ENCODE data around the gene XRCC1.
"Not testable (repeated sequence)": the region's sequence is repeated elsewhere in the genome, so short reads cannot be mapped to it uniquely, and the experiment has no call there.

XRCC1 gene

GRCh38 chr19:43524922-43525835, 50.1 kb downstream of the XRCC1 start:
- peak; percentile 70 for FAIRE-seq
- DNase-seq (ENCODE audit: insufficient read length, low spot score): peak; percentile 75

DNA sequence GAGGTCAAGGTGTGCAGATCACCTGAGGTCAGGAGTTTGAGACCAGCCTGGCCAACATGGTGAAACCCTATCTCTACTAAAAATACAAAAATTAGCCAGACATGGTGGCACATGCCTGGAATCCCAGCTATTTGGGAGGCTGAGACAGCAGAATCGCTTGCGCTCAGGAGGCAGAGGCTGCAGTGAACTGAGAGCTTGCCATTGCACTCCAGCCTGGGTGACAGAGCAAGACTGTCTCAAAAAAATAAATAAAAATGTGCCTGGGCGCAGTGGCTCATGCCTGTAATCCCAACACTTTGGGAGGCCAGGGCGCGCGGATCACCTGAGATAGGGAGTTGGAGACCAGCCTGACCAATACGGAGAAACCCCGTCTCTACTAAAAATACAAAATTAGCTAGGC, 51.6 kb downstream of the XRCC1 start:
- FAIRE-seq; DNase-seq (ENCODE audit: insufficient read length, low spot score): not testable (repeated sequence)

DNA sequence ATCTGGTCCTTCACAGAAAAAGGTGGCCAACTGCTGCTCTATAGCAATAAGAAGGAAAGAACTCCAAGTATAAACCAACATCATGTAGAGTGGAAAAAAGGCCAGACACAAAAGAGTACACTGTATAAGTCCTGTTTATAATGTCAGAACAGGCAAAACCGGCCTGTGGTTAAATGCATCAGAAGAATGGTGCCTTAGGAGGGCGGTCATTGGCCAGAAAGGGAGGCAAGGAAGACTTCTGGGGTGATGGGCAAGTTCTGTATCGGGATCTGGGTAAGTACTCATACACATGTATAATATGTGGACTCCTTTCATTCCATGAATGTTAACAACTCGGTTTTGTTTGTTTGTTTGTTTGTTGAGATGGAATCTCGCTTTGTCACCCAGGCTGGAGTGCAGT, 52.4 kb downstream of the XRCC1 start:
- no peak for DNase-seq (ENCODE audit: insufficient read length, low spot score)
- no peak for FAIRE-seq

DNA sequence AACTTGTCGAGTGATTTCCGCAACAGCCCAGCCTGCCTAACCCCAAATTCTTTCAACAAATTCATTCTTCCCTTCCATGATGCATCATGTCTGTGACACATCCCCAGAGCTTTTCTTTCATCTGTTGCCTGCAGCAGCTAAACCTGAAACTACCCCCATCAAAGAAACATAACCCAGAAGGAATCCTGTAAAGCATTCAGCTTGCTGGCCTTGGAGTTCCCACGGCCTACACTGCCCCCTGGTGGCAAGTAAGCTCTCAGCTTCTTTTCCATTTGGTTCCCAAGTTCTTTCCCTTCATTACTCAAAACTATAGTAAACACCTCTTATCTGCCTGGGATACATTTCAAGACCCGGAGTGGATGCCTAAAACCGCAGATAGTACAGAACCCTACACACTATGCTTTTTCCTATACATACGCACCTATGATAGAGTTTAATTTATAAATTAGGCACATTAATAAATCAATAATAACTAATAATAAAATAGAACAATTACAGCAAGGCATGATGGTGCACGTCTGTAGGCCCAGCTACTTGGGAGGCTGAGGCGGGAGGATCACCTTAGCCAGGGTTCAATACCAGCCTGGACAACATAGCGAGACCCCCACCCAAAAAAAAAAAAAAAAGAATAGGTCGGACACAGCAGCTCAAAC, 55.8 kb downstream of the XRCC1 start:
- FAIRE-seq: peak; percentile 69

DNA sequence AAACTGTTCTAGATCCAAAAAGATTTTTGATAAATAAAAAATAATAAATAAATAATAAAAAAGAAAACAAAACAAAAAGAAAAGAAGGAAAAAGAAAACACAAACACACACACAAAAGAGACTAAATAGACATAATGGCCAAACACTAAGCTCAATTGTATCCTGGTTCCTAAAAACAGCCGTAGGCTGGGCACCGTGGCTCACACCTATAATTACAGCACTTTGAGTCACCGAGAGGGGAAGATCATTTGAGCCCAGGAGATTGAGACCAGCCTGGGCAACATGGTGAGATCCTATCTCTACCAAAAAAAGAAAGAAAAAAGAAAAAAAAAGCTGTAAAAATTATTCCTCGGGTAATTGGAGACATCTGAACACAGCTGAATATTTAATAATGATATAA, 57.3 kb downstream of the XRCC1 start:
- no peak for FAIRE-seq
- no peak for DNase-seq (ENCODE audit: insufficient read length, low spot score)

More for the DNA sequence above, 55.8 kb downstream of the XRCC1 start:
- DNase-seq (ENCODE audit: insufficient read length, low spot score): peak; percentile 86

GRCh38 chr19:43512399-43512798, 62.9 kb downstream of the XRCC1 start:
- DNase-seq (ENCODE audit: insufficient read length, low spot score): not testable (repeated sequence)

GRCh38 chr19:43511324-43511723, 64.0 kb downstream of the XRCC1 start:
- no peak for FAIRE-seq
- DNase-seq (ENCODE audit: insufficient read length, low spot score): no peak

More at GRCh38 chr19:43512399-43512798, 62.9 kb downstream of the XRCC1 start:
- FAIRE-seq: not testable (repeated sequence)

GRCh38 chr19:43510713-43511112, 64.6 kb downstream of the XRCC1 start:
- no peak for FAIRE-seq
- no peak for DNase-seq (ENCODE audit: insufficient read length, low spot score)

DNA sequence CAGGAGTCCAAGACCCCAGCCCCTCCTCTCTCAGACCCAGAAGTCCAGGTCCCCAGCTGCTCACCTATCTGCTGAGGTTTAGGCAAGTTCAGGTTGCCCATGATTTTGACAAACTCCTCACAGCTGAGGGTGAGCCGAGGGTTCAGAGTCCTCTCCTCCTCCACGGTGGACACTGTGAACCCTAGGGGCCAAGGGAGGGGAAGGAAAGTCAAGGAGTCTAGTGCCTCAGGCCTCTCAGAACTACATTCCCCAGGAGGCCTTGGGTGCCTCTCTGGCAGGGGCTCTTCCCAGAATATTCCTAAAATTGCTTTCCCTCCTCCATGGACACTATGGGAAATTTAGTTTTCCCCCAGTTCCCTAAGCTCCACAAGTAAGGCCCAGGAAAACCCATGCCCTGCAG, 67.4 kb downstream of the XRCC1 start:
- FAIRE-seq (no peak), DNase-seq (ENCODE audit: insufficient read length, low spot score) (no peak)

GRCh38 chr19:43506629-43507028, 68.7 kb downstream of the XRCC1 start:
- FAIRE-seq: no peak
- DNase-seq (ENCODE audit: insufficient read length, low spot score): no peak

GRCh38 chr19:43505941-43506340, 69.4 kb downstream of the XRCC1 start:
- DNase-seq (ENCODE audit: insufficient read length, low spot score) (no peak), FAIRE-seq (no peak)

DNA sequence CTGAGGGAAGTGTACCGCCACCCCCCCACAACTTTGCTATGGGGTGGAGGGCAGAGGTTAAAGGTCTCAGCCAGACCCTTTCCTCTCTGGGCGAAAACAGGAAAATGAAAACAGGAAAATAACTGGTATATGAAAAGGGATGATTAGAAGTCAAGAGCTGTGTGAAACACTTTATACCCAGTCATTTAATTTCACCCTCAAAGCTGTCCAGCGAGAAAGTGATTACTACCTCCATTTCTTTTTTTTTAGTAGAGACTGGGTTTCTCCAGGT, 70.2 kb downstream of the XRCC1 start:
- FAIRE-seq (no peak), DNase-seq (ENCODE audit: insufficient read length, low spot score) (no peak)

DNA sequence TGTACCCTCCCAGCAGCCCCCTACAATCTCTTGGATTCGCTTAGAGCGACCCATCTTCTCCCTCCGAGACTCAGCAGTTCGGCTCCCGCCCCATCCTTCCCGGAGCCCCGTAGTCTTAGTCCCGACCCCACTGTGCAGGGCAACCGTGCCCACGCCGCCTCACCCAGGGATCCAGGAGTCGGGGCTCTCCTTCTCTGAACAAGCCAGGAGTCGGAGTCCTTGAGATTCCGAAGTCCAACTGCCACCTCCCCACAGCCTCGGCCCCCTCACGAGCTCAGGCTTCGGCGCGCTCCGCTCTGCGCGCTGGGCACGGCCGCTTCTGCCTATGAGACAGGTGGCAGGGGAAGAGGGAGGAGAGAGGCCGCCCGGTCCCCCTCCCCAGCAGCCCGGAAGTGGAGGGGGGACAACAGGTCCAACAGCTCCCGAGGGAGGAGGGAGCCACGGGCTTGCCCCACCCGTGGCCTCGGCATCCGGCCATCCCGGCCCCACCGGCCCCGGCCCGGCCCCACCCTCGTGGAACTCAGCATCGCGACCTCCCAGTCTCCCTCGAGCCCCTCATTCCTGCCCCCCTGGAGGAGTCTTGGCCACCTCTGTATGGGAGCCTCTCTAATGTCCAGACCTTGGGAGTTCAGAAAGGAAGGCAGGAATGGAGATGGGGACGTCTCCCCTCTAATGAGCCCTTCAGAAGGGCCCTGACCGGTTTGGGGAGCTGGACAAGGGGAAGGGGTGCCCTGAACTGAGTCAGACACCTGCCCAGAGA, 70.7 kb downstream of the XRCC1 start, which contains the start of gene PHLDB3:
TSS of gene PHLDB3 (minus strand) at position 321 of the 760 bp plus-strand sequence. CDS start 628 bp downstream, outside the sequence.
- no peak for FAIRE-seq
- no peak for DNase-seq (ENCODE audit: insufficient read length, low spot score)

- peak; percentile 13 for FAIRE-seq
- peak; percentile 95 for DNase-seq (ENCODE audit: insufficient read length, low spot score)
Observed at GRCh38 chr19:43503501-43504425, 71.6 kb downstream of the XRCC1 start.

DNA sequence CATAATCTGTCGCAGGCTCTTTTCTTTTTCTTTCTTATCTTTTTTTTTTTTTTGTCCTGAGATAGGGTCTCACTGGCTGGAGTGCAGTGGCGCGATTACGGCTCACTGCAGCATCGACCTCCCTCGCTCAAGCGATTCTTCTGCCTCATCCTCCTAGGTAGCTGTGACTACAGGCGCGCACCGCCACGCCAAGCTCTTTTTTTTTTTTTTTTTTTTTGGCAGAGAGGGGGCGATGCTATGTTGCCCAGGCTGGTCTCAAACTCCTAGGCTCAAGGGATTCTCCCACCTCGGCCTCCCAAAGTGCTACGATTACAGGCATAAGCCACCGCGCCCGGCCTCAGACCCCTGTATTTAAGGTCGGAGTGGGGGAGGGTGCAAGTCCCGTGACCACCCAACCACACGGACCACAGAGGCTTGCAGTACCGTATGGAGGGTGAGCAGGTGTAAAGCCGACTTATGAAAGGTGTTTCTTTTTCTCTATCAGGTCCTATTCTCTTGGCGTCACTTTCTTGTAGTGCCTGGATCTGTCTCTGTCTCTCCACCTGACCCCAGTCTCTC, 72.8 kb downstream of the XRCC1 start:
- DNase-seq (ENCODE audit: insufficient read length, low spot score) (no peak), FAIRE-seq (no peak)

DNA sequence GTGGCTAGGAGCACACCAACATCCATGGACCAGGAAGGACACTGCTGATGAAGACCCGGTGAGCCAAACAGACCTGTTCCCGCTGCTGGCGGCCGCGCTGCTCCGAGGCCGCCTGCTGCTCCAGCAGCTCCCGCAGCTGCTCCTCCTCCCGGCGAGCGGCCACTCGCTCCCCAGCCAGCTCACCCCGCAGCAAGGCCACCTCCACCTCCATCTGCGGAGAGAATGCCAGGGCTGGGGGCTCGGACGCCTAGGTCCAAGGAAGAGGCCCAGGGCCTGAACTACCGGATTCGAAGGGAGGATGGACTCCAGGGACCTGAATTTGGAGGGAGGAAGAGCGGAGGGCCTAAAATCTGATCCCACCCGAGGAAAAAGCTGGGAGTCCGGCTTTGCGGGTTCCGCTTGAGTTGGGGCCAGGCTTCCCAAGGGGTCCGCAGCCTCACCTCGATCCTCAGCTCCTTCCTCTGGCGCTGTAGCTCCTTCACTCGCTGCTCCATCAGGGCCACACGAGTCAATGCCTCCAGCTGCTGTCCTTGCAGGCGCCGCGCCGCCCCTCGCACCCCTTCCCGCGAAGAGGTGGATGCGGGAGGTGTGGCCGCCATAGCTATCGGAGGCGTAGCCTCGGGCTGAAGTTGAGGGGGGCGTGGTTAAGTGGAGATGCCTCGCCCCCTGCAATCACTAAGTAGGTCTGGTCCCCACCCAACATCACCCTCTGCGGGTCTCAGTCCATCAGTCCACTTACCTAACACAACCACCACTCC, 73.5 kb downstream of the XRCC1 start:
- DNase-seq (ENCODE audit: insufficient read length, low spot score) (no peak), FAIRE-seq (no peak)

DNA sequence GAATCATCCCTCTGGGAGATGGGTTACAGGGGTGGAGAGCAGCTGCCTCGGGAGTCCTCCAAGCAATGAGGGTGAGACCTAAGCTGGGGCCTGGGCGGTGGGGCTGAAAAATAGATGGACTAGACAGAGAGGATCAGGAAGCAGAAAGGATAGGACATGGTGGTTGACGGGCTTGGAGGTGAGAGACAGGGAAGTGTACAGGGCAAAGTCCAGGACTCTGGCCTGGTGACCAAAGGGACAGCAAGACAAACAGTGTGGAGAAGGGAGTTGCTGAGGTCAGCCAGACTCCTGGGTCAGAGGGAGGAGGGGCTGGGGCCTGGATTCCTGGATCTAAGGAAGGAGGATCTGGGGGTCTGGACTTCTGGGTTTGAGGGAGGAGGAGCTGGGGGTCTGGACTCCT, 76.3 kb downstream of the XRCC1 start:
- DNase-seq (ENCODE audit: insufficient read length, low spot score) (no peak), FAIRE-seq (no peak)

DNA sequence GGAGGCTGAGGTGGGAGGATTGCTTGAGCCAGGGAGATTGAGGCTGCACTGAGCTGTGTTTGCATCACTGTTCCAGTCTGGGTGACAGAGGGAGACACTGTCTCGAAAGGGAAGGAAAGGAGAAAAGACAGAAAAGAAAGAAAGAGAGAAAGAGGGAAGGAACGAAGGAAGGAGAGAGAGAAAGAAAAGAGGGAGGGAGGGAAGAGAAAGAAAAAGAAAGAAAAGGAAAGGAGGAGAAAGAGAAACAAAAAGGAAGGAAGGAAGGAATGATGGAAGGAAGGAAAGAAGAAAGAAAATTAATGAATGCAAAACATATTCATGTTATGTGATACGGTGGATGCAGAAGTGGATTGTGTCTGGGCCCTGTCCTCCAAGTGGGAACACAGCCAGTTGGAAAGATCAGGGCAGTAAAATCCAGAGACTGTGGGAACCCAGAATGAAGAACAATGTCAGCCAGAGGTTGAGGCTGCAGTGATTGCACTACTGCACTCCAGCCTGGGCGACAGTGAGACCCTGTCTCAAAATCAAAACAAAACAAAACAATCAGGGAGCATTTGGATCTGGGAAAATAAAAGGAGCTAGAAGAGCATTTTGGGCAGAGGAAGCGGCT, 77.0 kb downstream of the XRCC1 start:
- DNase-seq (ENCODE audit: insufficient read length, low spot score): no peak
- FAIRE-seq: no peak

GRCh38 chr19:43496960-43497359, 78.4 kb downstream of the XRCC1 start:
- FAIRE-seq (no peak), DNase-seq (ENCODE audit: insufficient read length, low spot score) (no peak)
